ENCODE measurements around the gene MYO10. TPM values are rescaled to one million over a fixed set of nuclear protein-coding genes. Genes with fewer than 3 reads are reported as not detected.

The MYO10 gene
- total RNA-seq, 1 donor from 2014 or later = 80.2 TPM

DNA sequence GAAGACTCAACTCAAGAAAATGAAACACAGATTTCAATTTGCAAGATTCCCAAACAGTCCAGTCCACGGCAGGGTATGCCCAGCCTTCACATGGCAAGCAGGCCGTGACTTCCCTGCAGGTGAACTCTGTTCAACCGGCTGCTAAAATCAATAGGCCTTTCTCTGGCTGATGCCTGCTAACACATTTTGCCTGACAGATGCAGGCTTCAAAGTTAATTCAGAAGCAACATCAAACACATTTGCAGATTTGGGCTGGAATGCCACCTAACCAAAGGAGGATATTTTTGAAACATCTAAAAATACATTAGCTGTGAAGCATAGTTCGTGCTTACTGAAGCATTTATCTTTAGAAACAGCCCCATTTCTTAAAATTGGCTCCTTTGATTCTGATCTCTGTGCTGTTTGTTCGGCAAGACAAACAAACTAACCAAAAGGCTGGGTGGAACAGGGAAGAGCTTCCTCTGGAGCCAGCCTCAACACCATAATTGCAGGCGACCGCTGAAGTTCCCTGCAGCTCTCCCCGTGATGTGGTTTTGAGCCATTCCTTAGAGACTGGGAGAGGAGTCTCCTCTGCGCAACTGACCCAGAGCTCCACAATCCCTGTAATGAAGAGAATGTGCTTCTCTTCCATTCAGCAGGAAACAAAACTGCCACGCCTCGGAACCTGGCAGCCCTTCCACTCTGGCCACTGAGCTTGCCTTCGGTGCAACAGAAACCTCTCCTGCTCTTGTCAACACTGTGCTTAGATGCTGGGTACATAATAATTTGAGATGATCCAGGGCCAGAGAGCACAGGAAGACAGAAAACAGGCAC lies 126.5 kb downstream of the MYO10 start:
- no peaks in the 10 kb centered on the region for H3K27me3 ChIP-seq (ENCODE audit: insufficient read depth, low read length)
- Mint-ChIP-seq H3K27ac (ENCODE audit: unreplicated experiment) (peak overlapping the region; percentile 70), H3K27me3 (ENCODE audit: low read depth, unreplicated experiment) (no peaks in the 10 kb centered on the region), H3K36me3 (ENCODE audit: low read depth, unreplicated experiment) (peaks cover 10% of the 10 kb centered on the region), H3K9me3 (ENCODE audit: unreplicated experiment) (no peaks in the 10 kb centered on the region), H3K4me1 (ENCODE audit: low read depth, unreplicated experiment) (peaks cover 34% of the 10 kb centered on the region), H3K4me3 (ENCODE audit: unreplicated experiment) (no peak overlapping the region)
- H3K4me1 ChIP-seq (ENCODE audit: insufficient read depth, low read length) = peaks cover 20% of the 10 kb centered on the region
- H3K4me2 ChIP-seq (ENCODE audit: low read length) = peak overlapping the region; percentile 74
- peak overlapping the region; percentile 60 for H3K9ac ChIP-seq (ENCODE audit: low read length)
- H3K9me3 ChIP-seq (ENCODE audit: insufficient read depth, low read depth, low read length) = no peaks in the 10 kb centered on the region
- peaks cover 2% of the 10 kb centered on the region for H3K36me3 ChIP-seq (ENCODE audit: insufficient read depth, low read length)
- no peak overlapping the region for H2AFZ ChIP-seq (ENCODE audit: low read depth, low read length)
- H3K79me2 ChIP-seq (ENCODE audit: insufficient read depth, low read length) = peaks cover 90% of the 10 kb centered on the region
- peaks cover 84% of the 10 kb centered on the region for H4K20me1 ChIP-seq (ENCODE audit: insufficient read depth, low read length)
- FAIRE-seq = peak; percentile 76
- no peak for TF ChIP-seq EZH2 (IDR thresholded peaks at IDR 0.05; ENCODE audit: insufficient read depth, low read length)
- TF ChIP-seq, protein P1, sequence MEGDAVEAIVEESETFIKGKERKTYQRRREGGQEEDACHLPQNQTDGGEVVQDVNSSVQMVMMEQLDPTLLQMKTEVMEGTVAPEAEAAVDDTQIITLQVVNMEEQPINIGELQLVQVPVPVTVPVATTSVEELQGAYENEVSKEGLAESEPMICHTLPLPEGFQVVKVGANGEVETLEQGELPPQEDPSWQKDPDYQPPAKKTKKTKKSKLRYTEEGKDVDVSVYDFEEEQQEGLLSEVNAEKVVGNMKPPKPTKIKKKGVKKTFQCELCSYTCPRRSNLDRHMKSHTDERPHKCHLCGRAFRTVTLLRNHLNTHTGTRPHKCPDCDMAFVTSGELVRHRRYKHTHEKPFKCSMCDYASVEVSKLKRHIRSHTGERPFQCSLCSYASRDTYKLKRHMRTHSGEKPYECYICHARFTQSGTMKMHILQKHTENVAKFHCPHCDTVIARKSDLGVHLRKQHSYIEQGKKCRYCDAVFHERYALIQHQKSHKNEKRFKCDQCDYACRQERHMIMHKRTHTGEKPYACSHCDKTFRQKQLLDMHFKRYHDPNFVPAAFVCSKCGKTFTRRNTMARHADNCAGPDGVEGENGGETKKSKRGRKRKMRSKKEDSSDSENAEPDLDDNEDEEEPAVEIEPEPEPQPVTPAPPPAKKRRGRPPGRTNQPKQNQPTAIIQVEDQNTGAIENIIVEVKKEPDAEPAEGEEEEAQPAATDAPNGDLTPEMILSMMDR (IDR thresholded peaks at IDR 0.05; ENCODE audit: insufficient read depth, low read depth, low read length) = no peak
- H3K27ac ChIP-seq (ENCODE audit: low read depth, low read length) = peak overlapping the region; percentile 19
- no peak overlapping the region for H3K4me3 ChIP-seq (ENCODE audit: insufficient read depth, low read depth, low read length)
- peak; percentile 89 for DNase-seq (ENCODE audit: low read depth)

DNA sequence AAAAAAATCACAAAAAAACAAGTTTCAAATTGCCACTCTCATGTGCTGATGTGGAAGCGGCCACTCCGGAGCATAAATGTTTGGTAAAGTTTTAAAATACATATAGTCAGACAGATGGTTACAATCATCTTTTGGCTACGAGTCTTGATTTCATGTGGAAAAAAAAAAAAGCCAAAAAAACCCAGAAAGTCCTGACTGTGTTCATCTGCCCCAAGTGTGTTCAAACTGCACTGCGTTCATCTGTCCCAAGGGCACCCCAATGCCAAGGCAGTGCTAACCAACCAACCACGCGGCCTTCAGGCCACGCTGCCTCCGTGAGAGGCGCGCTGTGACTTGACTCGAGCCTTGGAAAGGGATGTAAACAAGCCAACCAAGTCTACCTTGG lies 127.1 kb downstream of the MYO10 start:
- Mint-ChIP-seq H3K4me1 (ENCODE audit: low read depth, unreplicated experiment) (peaks cover 34% of the 10 kb centered on the region), H3K9me3 (ENCODE audit: unreplicated experiment) (no peaks in the 10 kb centered on the region), H3K27me3 (ENCODE audit: low read depth, unreplicated experiment) (no peaks in the 10 kb centered on the region), H3K4me3 (ENCODE audit: unreplicated experiment) (no peak overlapping the region), H3K36me3 (ENCODE audit: low read depth, unreplicated experiment) (peaks cover 10% of the 10 kb centered on the region), H3K27ac (ENCODE audit: unreplicated experiment) (peak overlapping the region; percentile 31)
- peaks cover 87% of the 10 kb centered on the region for H4K20me1 ChIP-seq (ENCODE audit: insufficient read depth, low read length)
- no peak overlapping the region for H3K4me3 ChIP-seq (ENCODE audit: insufficient read depth, low read depth, low read length)
- H2AFZ ChIP-seq (ENCODE audit: low read depth, low read length) = no peak overlapping the region
- no peaks in the 10 kb centered on the region for H3K9me3 ChIP-seq (ENCODE audit: insufficient read depth, low read depth, low read length)
- H3K9ac ChIP-seq (ENCODE audit: low read length) = no peak overlapping the region
- H3K36me3 ChIP-seq (ENCODE audit: insufficient read depth, low read length) = peaks cover 2% of the 10 kb centered on the region
- no peak for DNase-seq (ENCODE audit: low read depth)
- peaks cover 20% of the 10 kb centered on the region for H3K4me1 ChIP-seq (ENCODE audit: insufficient read depth, low read length)
- peaks cover 92% of the 10 kb centered on the region for H3K79me2 ChIP-seq (ENCODE audit: insufficient read depth, low read length)
- H3K27ac ChIP-seq (ENCODE audit: low read depth, low read length) = no peak overlapping the region
- no peaks in the 10 kb centered on the region for H3K27me3 ChIP-seq (ENCODE audit: insufficient read depth, low read length)
- no peak for TF ChIP-seq EZH2 (IDR thresholded peaks at IDR 0.05; ENCODE audit: insufficient read depth, low read length)
- peak overlapping the region; percentile 74 for H3K4me2 ChIP-seq (ENCODE audit: low read length)
- no peak for FAIRE-seq

DNA sequence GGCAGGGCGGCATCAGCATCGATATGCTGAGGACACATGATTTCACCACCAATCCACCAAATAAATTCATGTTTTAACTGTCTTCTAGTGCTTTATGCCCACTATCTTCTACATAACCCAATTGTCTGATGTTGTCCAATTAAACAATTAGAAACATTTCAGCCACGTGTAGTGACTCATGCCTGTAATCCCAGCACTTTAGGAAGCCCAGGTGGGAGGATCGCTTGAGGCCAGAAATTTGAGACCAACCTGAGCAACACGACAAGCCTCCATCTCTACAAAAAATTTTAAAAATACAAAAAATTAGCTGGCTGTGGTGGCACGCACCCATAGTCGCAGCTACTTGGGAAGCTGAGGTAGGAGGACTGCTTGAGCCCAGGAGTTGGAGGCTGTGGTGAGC lies 128.1 kb downstream of the MYO10 start:
- H4K20me1 ChIP-seq (ENCODE audit: insufficient read depth, low read length) = peaks cover 83% of the 10 kb centered on the region
- TF ChIP-seq, protein P1 (IDR thresholded peaks at IDR 0.05; ENCODE audit: insufficient read depth, low read depth, low read length) = no peak
- no peak for TF ChIP-seq EZH2 (IDR thresholded peaks at IDR 0.05; ENCODE audit: insufficient read depth, low read length)
- no peaks in the 10 kb centered on the region for H3K9me3 ChIP-seq (ENCODE audit: insufficient read depth, low read depth, low read length)
- H3K4me1 ChIP-seq (ENCODE audit: insufficient read depth, low read length) = peaks cover 20% of the 10 kb centered on the region
- no peak overlapping the region for H2AFZ ChIP-seq (ENCODE audit: low read depth, low read length)
- FAIRE-seq (peak; percentile 56), DNase-seq (ENCODE audit: low read depth) (no peak)
- no peak overlapping the region for H3K9ac ChIP-seq (ENCODE audit: low read length)
- H3K4me3 Mint-ChIP-seq (ENCODE audit: unreplicated experiment) = no peak overlapping the region
- no peaks in the 10 kb centered on the region for H3K27me3 Mint-ChIP-seq (ENCODE audit: low read depth, unreplicated experiment)
- no peaks in the 10 kb centered on the region for H3K9me3 Mint-ChIP-seq (ENCODE audit: unreplicated experiment)
- no peak overlapping the region for H3K4me2 ChIP-seq (ENCODE audit: low read length)
- H3K27ac ChIP-seq (ENCODE audit: low read depth, low read length) = no peak overlapping the region
- no peak overlapping the region for H3K4me3 ChIP-seq (ENCODE audit: insufficient read depth, low read depth, low read length)
- no peak overlapping the region for H3K27ac Mint-ChIP-seq (ENCODE audit: unreplicated experiment)
- H3K4me1 Mint-ChIP-seq (ENCODE audit: low read depth, unreplicated experiment) = peaks cover 36% of the 10 kb centered on the region
- H3K79me2 ChIP-seq (ENCODE audit: insufficient read depth, low read length) = peaks cover 94% of the 10 kb centered on the region
- H3K36me3 Mint-ChIP-seq (ENCODE audit: low read depth, unreplicated experiment) = peaks cover 9% of the 10 kb centered on the region
- no peaks in the 10 kb centered on the region for H3K27me3 ChIP-seq (ENCODE audit: insufficient read depth, low read length)
- peaks cover 2% of the 10 kb centered on the region for H3K36me3 ChIP-seq (ENCODE audit: insufficient read depth, low read length)
